Psoas muscle (tissue), 8 donors: ENCODE measurements around the gene GPR78. TPM values are rescaled to one million over a fixed set of nuclear protein-coding genes. Genes with fewer than 3 reads are reported as not detected.

Experiments used
- ATAC-seq, 4 donors: fragments of 200-7000 bp; cut with Tn5 transposase; one replicate each; pipeline ENCODE4 v1.9.1; 2020; ENCODE audit warnings: moderate library complexity in 3 of 4, mild to moderate bottlenecking in 2 of 4
- DNase-seq, 2 donors: peaks; one replicate each; pipeline ENCODE4 v3.0.0-alpha.2; 2020
- H3K27ac ChIP-seq: fragments of 200-600 bp; one replicate; pipeline ENCODE4 v1.8.0; 2022
- H3K27me3 ChIP-seq, 3 donors: fragments of 200-600 bp in 1 of 3; one replicate each; pipeline versions ENCODE4 v1.6.1 to v1.8.0; 2013 to 2022; ENCODE audit warnings: low read length in 2 of 3, mild to moderate bottlenecking in 2 of 3, moderate library complexity in 1 of 3; ENCODE audit not compliant: insufficient read depth in 3 of 3
- H3K36me3 ChIP-seq, 2 donors: fragments of 200-600 bp in 1 of 2; one replicate each; pipeline versions ENCODE4 v1.6.1 to v1.8.0; 2013 to 2022; ENCODE audit warnings: low read depth in 1 of 2, mild to moderate bottlenecking in 1 of 2, moderate library complexity in 1 of 2; ENCODE audit not compliant: insufficient read depth in 1 of 2
- H3K4me1 ChIP-seq: fragments of 200-600 bp; one replicate; pipeline ENCODE4 v1.8.0; 2022
- H3K4me3 ChIP-seq: fragments of 200-600 bp; one replicate; pipeline ENCODE4 v1.8.0; 2022; ENCODE audit warnings: mild to moderate bottlenecking
- H3K9me3 ChIP-seq: fragments of 200-600 bp; one replicate; pipeline ENCODE4 v1.8.0; 2022
- WGBS, 3 donors: extraction: QIAGEN DNeasy Blood & Tissue Kit; methylation state at CpG; one replicate each; pipeline versions ENCODE4 v1.1.6 to v1.1.7; 2013; 5-methylcytosine and 5-hydroxymethylcytosine counted together
- intact Hi-C, 2 donors: fragments of 100-400 bp; cut with DNase I; formaldehyde crosslinking; loops; one replicate each; pipeline versions ENCODE4 v1.11.0 to v1.14.2; 2022
- polyA plus RNA-seq, 3 donors: library from polyadenylated mRNA; stranded (reverse); fragments of 200-250 nt; gene quantifications; one replicate each; pipeline ENCODE4 v1.2.3, GENCODE V29; 2013
- total RNA-seq, 4 donors: library from RNA; stranded (reverse); fragmentation: NEBNext Ultra II Directional in 2 of 4; extraction: Animal tissue kit (Norgen Biotek cat#: 25700) in 2 of 4; gene quantifications; one replicate each; pipeline versions ENCODE4 v1.2.1 to v1.2.4, GENCODE V29; 2021 to 2023
- TF ChIP-seq, protein P1 (sequence below): fragments of 200-600 bp; IDR thresholded peaks from one replicate; pipeline ENCODE4 v1.8.0; 2022; ENCODE audit warnings: antibody characterized with exemption
- donor health status: healthy with polysubstance abuse.
- donor health status: DM: no; HTN: no; CAD: no; lungs with moderate emphysema.
- donor health status: Bipolar disorder and iron deficiency.
- donor health status: healthy.
- donor health status: DM: yes; HTN: yes; CAD: no.
- donor health status: DM: no; HTN: no; CAD: no.
- donor health status: DM: no; HTN: no; CAD: no.
- donor health status: DM: yes; HTN: yes; CAD: no.

The GPR78 gene
- total and polyA plus RNA-seq, 7 donors: not detected

GRCh38 chr4:8600266-8600665 lies 20.1 kb downstream of the GPR78 start:
- H3K4me1 ChIP-seq: no peaks in the 10 kb centered on the region
- H3K4me3 ChIP-seq: no peak overlapping the region
- DNase-seq (no peak), ATAC-seq (no peak)
- peaks cover 0 to 18% (median 3%) of the 10 kb centered on the region in 3 donors for H3K27me3 ChIP-seq
- H3K27ac ChIP-seq: no peak overlapping the region
- 56 to 66% (median 61%) methylated on average over 13 of the region's 13 CpGs for WGBS, 3 donors
- H3K9me3 ChIP-seq: no peaks in the 10 kb centered on the region
- no peaks in the 10 kb centered on the region for H3K36me3 ChIP-seq
- TF ChIP-seq, protein P1, sequence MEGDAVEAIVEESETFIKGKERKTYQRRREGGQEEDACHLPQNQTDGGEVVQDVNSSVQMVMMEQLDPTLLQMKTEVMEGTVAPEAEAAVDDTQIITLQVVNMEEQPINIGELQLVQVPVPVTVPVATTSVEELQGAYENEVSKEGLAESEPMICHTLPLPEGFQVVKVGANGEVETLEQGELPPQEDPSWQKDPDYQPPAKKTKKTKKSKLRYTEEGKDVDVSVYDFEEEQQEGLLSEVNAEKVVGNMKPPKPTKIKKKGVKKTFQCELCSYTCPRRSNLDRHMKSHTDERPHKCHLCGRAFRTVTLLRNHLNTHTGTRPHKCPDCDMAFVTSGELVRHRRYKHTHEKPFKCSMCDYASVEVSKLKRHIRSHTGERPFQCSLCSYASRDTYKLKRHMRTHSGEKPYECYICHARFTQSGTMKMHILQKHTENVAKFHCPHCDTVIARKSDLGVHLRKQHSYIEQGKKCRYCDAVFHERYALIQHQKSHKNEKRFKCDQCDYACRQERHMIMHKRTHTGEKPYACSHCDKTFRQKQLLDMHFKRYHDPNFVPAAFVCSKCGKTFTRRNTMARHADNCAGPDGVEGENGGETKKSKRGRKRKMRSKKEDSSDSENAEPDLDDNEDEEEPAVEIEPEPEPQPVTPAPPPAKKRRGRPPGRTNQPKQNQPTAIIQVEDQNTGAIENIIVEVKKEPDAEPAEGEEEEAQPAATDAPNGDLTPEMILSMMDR: no peak
- intact Hi-C loops: loop anchor here (10.0 kb wide), 2 partner anchors 315 to 1875 kb away; no protein-coding TSS in a partner anchor

DNA sequence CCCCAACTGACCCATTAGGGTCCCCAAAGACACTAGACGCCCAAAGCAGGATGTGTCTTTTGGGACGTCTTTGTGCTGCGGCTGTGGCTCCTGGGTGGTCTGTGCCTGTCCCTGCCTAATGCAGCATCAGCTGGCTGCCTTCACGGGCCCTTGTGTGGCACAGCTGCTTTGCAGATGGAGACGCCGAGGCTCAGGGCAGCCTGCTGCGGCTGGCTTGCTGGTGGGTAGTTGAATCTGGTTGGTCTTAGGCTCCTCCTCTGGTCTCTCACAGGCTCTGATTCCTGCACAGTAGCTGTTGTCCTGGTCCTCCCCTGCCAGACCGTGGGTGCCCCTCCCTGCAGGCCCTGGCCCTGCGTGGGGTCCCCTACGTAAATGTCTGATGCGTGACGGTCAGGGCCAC lies 20.5 kb downstream of the GPR78 start:
- ATAC-seq (no peak), DNase-seq (no peak)
- H3K36me3 ChIP-seq: no peaks in the 10 kb centered on the region

GRCh38 chr4:8601086-8601485 lies 20.9 kb downstream of the GPR78 start:
- H3K9me3 ChIP-seq: no peaks in the 10 kb centered on the region
- peaks cover 0 to 11% (median 3%) of the 10 kb centered on the region in 3 donors for H3K27me3 ChIP-seq
- 79 to 84% (median 84%) methylated on average over 23 of the region's 23 CpGs for WGBS, 3 donors
- TF ChIP-seq, protein P1: no peak
- DNase-seq: no peak
- intact Hi-C loops: loop anchor here (10.0 kb wide), 2 partner anchors 314 to 1876 kb away; no protein-coding TSS in a partner anchor
- no peak overlapping the region for H3K27ac ChIP-seq
- no peaks in the 10 kb centered on the region for H3K36me3 ChIP-seq
- no peak overlapping the region for H3K4me3 ChIP-seq
- no peak for ATAC-seq
- H3K4me1 ChIP-seq: no peaks in the 10 kb centered on the region

More for the DNA sequence above, 20.5 kb downstream of the GPR78 start:
- intact Hi-C loops: loop anchor here (10.0 kb wide), 2 partner anchors 314 to 1876 kb away; no protein-coding TSS in a partner anchor
- Histone ChIP-seq H3K4me3 (no peak overlapping the region), H3K9me3 (no peaks in the 10 kb centered on the region), H3K4me1 (no peaks in the 10 kb centered on the region), H3K27ac (no peak overlapping the region), H3K27me3 (peaks cover 0 to 13% (median 3%) of the 10 kb centered on the region in 3 donors)
- TF ChIP-seq, protein P1: no peak
- WGBS, 3 donors: 37 to 46% (median 40%) methylated on average over 12 of the region's 12 CpGs

DNA sequence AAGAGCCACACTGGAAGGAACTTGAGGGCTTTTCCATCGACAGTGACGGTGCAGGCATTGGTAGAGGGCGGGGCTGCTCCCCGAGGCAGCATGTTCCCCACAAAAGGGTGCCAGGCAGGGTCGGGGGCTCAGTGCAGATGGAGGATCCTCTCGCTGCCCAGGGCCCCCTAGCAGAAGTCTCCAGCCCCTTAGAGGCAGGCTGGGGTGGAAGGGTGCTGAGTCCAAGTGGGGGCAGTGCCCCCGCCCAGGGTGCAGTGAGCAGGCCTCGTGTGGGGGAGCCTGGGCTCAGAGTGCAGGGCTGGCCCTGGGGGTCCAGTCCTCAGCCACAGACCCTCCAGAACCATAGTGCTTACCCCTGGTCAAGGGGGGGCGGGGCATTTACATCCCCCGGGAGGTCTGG lies 21.4 kb downstream of the GPR78 start:
- H3K27ac ChIP-seq: no peak overlapping the region
- no peaks in the 10 kb centered on the region for H3K36me3 ChIP-seq
- no peak for ATAC-seq
- intact Hi-C loops: loop anchor here (10.0 kb wide), 2 partner anchors 313 to 1877 kb away; no protein-coding TSS in a partner anchor
- TF ChIP-seq, protein P1: no peak
- WGBS, 3 donors: 85 to 91% (median 87%) methylated on average over 9 to 10 of the region's 10 CpGs
- no peaks in the 10 kb centered on the region for H3K9me3 ChIP-seq
- no peaks in the 10 kb centered on the region for H3K4me1 ChIP-seq
- H3K27me3 ChIP-seq: peaks cover 0 to 11% (median 3%) of the 10 kb centered on the region in 3 donors
- DNase-seq: no peak
- H3K4me3 ChIP-seq: no peak overlapping the region
